ENCODE measurements around the gene KMT5C.
"Not testable (repeated sequence)": the region's sequence is repeated elsewhere in the genome, so short reads cannot be mapped to it uniquely, and the experiment has no call there.

The KMT5C gene

GRCh38 chr19:55316646-55317045, 23.0 kb upstream of the KMT5C start:
- DNase-seq (ENCODE audit: low read depth in 1 of 2, low spot score in 1 of 2), result no peak

- DNase-seq (ENCODE audit: low read depth in 1 of 2, low spot score in 1 of 2), result no peak
These were observed 19.9 kb upstream of the KMT5C start for GRCh38 chr19:55319785-55320184.

GRCh38 chr19:55320844-55321419, 18.7 kb upstream of the KMT5C start:
- no peak for DNase-seq (ENCODE audit: low read depth in 1 of 2, low spot score in 1 of 2)

DNA sequence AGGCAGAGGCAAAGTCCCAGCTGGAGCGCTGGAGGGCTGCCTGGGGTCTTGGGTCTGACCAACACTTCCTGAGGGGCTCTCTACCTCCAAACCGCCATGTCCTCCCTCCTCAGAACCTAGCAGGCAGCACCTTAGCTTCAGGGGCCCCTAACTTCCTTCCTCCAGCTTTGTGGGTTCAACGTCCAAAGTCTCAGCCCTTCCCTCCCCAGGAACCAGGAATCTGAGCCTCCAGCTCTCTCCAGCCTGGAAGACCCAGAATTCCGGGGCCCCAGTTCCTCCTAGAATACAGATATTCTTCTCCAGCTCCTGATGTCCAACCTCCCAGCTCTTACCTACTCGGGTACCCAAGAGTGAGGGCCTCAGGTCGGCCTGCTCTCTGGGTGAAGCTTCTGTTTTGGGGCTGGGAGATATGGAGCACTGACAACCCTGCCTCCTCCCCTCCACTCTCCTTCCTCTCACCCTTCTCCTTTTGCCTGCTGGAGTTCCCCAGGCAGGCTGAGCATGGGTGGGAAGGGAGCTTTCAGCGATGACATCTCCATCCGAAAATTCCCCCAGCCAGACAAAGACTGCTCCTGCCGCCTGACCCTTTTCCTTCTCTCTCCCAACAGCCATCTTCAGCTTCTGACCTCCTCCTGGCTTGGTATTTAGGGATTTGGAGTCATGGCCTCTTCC, 18.1 kb upstream of the KMT5C start:
- DNase-seq (ENCODE audit: low read depth in 1 of 2, low spot score in 1 of 2), result no peak

- DNase-seq (ENCODE audit: low read depth in 1 of 2, low spot score in 1 of 2), result no peak
These were observed 17.3 kb upstream of the KMT5C start for GRCh38 chr19:55322204-55322885.

GRCh38 chr19:55324662-55325061, 15.0 kb upstream of the KMT5C start:
- no peak for DNase-seq (ENCODE audit: low read depth in 1 of 2, low spot score in 1 of 2)

DNA sequence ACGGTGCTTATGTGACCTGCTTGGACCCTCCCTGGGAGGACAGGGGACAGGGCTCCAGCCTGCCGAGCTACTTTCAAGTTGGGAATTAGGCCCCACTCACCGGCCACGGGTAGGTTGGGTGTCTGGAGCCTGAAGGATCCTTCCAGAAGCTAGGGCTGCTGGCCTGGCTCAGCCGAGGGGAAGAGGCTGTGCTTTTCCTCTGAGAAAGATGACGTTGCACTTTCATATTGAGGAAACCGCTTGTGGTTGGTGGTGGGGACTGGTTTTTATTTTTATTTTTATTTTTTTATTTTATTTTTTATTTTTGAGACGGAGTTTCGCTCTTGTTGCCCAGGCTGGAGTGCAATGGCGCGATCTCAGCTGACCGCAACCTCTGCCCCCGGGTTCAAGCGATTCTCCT, 14.5 kb upstream of the KMT5C start, which contains the start of gene TMEM150B:
TMEM150B (minus strand) TSS at position 170 of the 400 bp plus-strand sequence. CDS start 4,305 bp downstream, outside the sequence.
- DNase-seq (ENCODE audit: low read depth in 1 of 2, low spot score in 1 of 2), result no peak

DNA sequence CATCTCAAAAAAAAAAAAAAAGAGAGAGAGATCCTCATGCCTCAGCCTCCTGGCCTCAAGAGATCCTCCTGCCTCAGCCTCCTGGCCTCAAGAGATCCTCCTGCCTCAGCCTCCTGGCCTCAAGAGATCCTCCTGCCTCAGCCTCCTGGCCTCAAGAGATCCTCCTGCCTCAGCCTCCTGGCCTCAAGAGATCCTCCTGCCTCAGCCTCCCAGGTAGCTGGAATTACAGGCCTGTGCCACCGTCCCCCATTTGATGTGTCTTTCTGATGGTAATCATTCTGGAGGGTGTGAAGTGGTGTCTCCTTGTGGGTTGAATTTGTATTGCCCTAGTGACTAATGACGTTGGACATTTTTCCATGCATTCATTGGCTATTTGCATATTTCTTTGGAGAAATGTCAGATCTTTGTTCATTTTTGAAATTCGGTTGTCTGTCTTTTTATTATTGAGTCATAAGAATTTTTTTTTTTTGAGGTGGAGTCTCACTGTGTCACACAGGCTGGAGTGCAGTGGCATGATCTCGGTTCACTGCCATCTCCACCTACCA, 10.8 kb upstream of the KMT5C start:
- DNase-seq (ENCODE audit: low read depth in 1 of 2, low spot score in 1 of 2), result not testable (repeated sequence)

DNA sequence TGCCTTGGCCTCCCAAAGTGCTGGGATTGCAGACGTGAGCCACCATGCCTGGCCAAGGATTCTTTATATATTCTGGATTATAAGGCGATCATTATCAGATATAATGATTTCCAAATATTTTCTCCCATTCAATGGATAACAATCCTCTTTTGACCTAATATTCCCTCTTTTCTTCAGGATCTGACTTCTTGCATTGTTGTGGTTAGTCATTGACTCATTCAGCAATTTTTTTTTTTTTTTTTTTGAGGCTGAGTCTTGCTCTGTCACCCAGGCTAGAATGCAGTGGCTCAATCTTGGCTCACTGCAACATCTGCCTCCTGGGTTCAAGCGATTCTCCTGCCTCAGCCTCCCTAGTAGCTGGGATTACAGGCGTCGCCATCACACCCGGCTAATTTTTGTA, 9.9 kb upstream of the KMT5C start:
- not testable (repeated sequence) for DNase-seq (ENCODE audit: low read depth in 1 of 2, low spot score in 1 of 2)

- DNase-seq (ENCODE audit: low read depth in 1 of 2, low spot score in 1 of 2), result no peak
These were observed 5.8 kb upstream of the KMT5C start for GRCh38 chr19:55333870-55334269.

- no peak for DNase-seq (ENCODE audit: low read depth in 1 of 2, low spot score in 1 of 2)
These were observed 3.6 kb upstream of the KMT5C start for GRCh38 chr19:55336101-55336500.

- DNase-seq (ENCODE audit: low read depth in 1 of 2, low spot score in 1 of 2), result no peak
These were observed 460 bp downstream of the KMT5C start for GRCh38 chr19:55339889-55340783.

DNA sequence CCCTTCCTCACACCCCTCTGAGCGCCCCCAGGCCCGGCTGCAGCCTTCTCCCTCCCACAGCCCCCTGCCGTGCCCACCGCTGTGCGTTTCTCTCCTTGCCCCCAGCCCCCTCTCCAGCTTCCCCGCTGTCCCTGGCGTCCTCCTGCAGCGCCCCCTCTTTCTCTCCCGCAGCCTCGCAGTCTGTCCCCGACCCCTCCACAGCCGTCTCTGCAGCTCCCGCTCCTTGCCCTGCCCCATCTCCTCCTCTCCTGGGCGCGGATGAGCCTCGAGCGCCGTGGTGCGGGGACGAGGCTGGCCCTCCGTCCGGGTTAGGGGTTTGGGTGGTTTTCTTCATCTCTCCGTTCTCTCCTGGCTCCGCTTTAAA, 1.1 kb downstream of the KMT5C start:
- no peak for DNase-seq (ENCODE audit: low read depth in 1 of 2, low spot score in 1 of 2)

DNA sequence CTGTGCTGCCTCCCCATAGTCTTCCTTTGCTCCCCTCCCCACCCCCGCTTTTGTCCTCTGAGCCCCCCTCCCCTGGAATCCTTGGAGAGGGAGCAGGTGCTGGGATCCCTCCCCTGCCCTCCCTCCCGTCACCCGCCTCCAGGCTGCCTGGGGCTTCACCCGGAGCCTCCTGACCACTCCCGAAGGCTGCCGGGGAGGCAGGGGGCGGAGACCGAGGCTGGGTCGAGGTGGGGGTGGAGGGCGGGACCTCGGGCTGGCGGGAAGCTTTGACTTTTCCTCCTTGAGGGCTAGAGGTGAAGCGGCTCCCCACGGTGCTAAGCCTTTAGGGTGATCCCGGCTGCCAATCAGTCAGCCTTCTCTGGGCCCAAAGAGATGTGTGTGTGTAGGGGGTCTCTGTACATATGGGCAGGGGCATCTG, 1.5 kb downstream of the KMT5C start:
- DNase-seq (ENCODE audit: low read depth in 1 of 2, low spot score in 1 of 2), result peak in 1 of 2 donors; percentile 53

- no peak for DNase-seq (ENCODE audit: low read depth in 1 of 2, low spot score in 1 of 2)
These were observed 2.2 kb downstream of the KMT5C start for GRCh38 chr19:55341595-55342531.

GRCh38 chr19:55344444-55344843, 4.8 kb downstream of the KMT5C start:
- no peak for DNase-seq (ENCODE audit: low read depth in 1 of 2, low spot score in 1 of 2)

DNA sequence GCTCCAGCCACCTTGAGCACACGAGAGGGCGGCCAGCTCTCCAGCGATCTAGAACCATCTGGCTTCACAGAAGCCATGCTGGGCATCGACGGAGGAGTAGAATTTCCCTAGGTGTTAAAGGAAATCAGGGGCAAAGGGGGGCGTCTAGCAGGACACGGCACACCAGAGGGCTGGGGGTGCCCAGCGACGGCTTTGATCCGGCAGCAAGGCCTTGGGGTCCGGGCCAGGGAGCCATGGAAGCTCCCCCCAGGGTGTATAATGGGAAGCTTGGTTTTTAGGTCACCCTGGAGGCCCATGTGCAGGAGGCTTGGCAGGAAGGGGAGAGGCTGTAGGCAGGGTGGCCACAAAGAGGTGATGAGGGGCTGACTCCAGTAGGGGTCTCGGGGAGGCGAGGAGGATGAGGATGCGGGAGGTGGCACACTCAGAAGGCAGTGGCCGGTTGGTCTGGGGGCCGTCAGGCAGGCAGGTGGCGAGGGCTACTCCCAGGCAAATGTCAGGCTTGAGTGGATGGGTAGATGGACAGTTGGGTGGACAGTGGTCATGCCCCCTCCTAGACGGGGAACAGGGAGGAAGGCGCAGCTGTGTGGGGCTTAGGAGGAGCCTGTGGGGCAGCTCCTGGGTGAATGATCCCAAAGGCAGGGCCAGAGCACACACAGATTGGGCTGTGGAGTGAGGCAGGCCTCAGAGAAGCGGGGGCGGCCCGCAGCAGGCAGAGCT, 5.6 kb downstream of the KMT5C start:
- DNase-seq (ENCODE audit: low read depth in 1 of 2, low spot score in 1 of 2), result no peak

- no peak for DNase-seq (ENCODE audit: low read depth in 1 of 2, low spot score in 1 of 2)
These were observed 6.4 kb downstream of the KMT5C start for GRCh38 chr19:55345818-55346724.

Data from activated CD4-positive, alpha-beta T cell treated with anti-CD3 and anti-CD28 coated beads, Interleukin-2, amount 50 U/mL, for 24 hours (primary cell).